ENCODE results near the gene GSTP1. TPM values are rescaled to one million over a fixed set of nuclear protein-coding genes. Genes with fewer than 3 reads are reported as not detected.

The GSTP1 gene
- polyA plus RNA-seq, 1 experiment = 883 TPM

DNA sequence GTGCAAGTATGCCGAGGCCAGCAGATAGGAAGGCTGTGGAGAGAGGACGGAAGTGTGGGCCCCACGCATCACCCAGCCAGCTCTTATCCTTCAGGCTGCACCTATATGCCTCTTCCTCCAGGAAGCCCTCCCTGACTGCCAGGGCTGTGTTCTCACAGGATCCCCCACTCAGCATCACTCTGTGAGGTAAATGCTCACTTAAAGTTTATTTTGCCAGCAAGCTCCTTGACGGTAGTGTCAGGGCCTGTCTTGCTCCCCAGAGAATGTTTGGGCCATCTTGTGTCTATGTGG is 51.6 kb downstream of the GSTP1 start:
- H3K27me3 ChIP-seq (ENCODE audit: control insufficient read depth, insufficient read depth, low read length) = 0 out of 2 replicates have a peak, but pooled peaks cover 1% of the 10 kb centered on the region
- H3K36me3 ChIP-seq (ENCODE audit: control insufficient read depth, insufficient read depth, low read length) = no peaks in the 10 kb centered on the region
- CTCF ChIA-PET = interaction anchor here (0.6 to 7.2 kb wide), 3 partner anchors 23 to 1239 kb away, joined by 3 to 65 read pairs (median 3); no protein-coding TSS in a partner anchor
- no peak overlapping the region for H3K4me3 ChIP-seq (ENCODE audit: low read depth, low read length)
- POLR2A ChIA-PET = no interaction called here
- no peak for DNase-seq (ENCODE audit: low read depth)
- no peak for TF ChIP-seq CTCF (IDR thresholded peaks at IDR 0.05; ENCODE audit: insufficient read depth, low read depth, low read length)

Small RNA genes within 50 kb of the gene (small RNA-seq; reads per million reads assigned to genes)
- gene AP003385.3 (ENCODE audit: insufficient read length, low read depth, low replicate concordance) = not detected

Other genes with a start within 250 kb of the GSTP1 start
- 95.6 and 119 TPM in 2 replicates for gene POLD4, start 230.3 kb upstream of the GSTP1 start, polyA plus RNA-seq (2011; rRNA removed)
- gene CLCF1, start 210.2 kb upstream of the GSTP1 start, polyA plus RNA-seq (2011; rRNA removed) = 13.9 and 21.3 TPM in 2 replicates
- 5.9 and 10.7 TPM in 2 replicates for gene RAD9A, start 191.8 kb upstream of the GSTP1 start, polyA plus RNA-seq (2011; rRNA removed)
- 146 and 233 TPM in 2 replicates for gene PPP1CA, start 182.0 kb upstream of the GSTP1 start, polyA plus RNA-seq (2011; rRNA removed)
- gene TBC1D10C, start 179.7 kb upstream of the GSTP1 start, polyA plus RNA-seq (2011; rRNA removed) = not detected in 2 replicates
- gene CARNS1, start 168.1 kb upstream of the GSTP1 start, polyA plus RNA-seq (2011; rRNA removed) = 0.07 and 0.12 TPM in 2 replicates
- gene RPS6KB2, start 155.3 kb upstream of the GSTP1 start, polyA plus RNA-seq (2011; rRNA removed) = 42.9 and 59.9 TPM in 2 replicates
- 0.27 and 0.43 TPM in 2 replicates for gene PTPRCAP, start 146.1 kb upstream of the GSTP1 start, polyA plus RNA-seq (2011; rRNA removed)
- 86.5 and 158 TPM in 2 replicates for gene CORO1B, start 140.3 kb upstream of the GSTP1 start, polyA plus RNA-seq (2011; rRNA removed)
- not detected in 2 replicates for gene GPR152, start 131.1 kb upstream of the GSTP1 start, polyA plus RNA-seq (2011; rRNA removed)
- not detected in 2 replicates for gene CABP4, start 128.5 kb upstream of the GSTP1 start, polyA plus RNA-seq (2011; rRNA removed)
- 30.6 and 31.7 TPM in 2 replicates for gene TMEM134, start 114.6 kb upstream of the GSTP1 start, polyA plus RNA-seq (2011; rRNA removed)
- gene AIP, start 100.8 kb upstream of the GSTP1 start, polyA plus RNA-seq (2011; rRNA removed) = 69.9 and 133 TPM in 2 replicates
- 8.0 and 14.4 TPM in 2 replicates for gene PITPNM1, start 78.4 kb upstream of the GSTP1 start, polyA plus RNA-seq (2011; rRNA removed)
- gene CDK2AP2, start 75.7 kb upstream of the GSTP1 start, polyA plus RNA-seq (2011; rRNA removed) = 15.4 and 30.4 TPM in 2 replicates
- not detected in 2 replicates for gene CABP2, start 60.4 kb upstream of the GSTP1 start, polyA plus RNA-seq (2011; rRNA removed)
- gene NDUFV1, start 23.1 kb downstream of the GSTP1 start, polyA plus RNA-seq (2011; rRNA removed) = 97.9 and 149 TPM in 2 replicates
- gene NUDT8, start 46.1 kb downstream of the GSTP1 start, polyA plus RNA-seq (2011; rRNA removed) = 1.3 and 1.7 TPM in 2 replicates
- not detected in 2 replicates for gene TBX10, start 56.0 kb downstream of the GSTP1 start, polyA plus RNA-seq (2011; rRNA removed)
- not detected in 2 replicates for gene ACY3, start 66.9 kb downstream of the GSTP1 start, polyA plus RNA-seq (2011; rRNA removed)
- not detected in 2 replicates for gene ALDH3B2, start 90.8 kb downstream of the GSTP1 start, polyA plus RNA-seq (2011; rRNA removed)